ENCODE measurements around the gene KRTAP10-3. TPM values are rescaled to one million over a fixed set of nuclear protein-coding genes. Genes with fewer than 3 reads are reported as not detected.

KRTAP10-3 gene
- polyA plus RNA-seq, 1 of the 3 experiments (the other 2 are of a cell fraction) = not detected

DNA sequence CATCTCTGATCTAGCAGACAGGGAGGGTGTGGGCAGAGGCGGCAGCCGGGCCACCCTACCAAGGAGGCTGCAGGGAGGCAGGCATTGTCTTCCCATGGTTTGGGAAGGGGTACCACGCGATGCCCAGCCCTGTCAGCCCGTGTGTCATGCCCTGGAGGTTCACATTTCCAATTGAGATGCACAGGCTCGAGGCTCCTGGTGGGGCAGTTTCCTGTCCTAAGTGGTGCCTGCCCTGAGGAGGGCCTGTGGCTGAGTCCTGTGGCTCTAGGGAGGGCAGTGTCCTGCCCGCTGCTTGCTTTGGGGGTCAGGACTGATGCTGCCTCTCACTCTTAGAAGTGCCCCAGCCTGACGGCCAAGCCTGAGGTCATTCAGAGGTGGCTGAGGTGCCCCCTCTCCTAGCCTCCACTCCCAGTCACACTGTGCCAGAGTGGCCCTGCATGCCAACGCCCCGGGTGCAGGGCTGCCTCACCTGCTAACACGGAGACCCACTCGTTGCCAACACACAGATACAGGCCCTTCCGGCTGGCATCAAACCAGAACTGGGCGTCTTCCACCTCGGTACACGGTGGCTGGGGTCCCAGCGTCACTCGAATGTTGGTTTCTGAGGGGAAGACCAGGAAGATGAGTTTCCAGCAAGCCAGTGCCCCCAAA lies 30.5 kb downstream of the KRTAP10-3 start:
- H3F3A ChIP-seq (replicated peaks; ENCODE audit: insufficient read depth) = no peaks in the 10 kb centered on the region
- DNase-seq = no peak
- no peak overlapping the region for H2AFZ ChIP-seq (ENCODE audit: low read depth)
- H4K20me1 ChIP-seq (ENCODE audit: insufficient read depth) = no peaks in the 10 kb centered on the region
- POLR2A ChIA-PET = no interaction called here
- H3K9me3 ChIP-seq = no peaks in the 10 kb centered on the region
- TF ChIP-seq RCOR1 (IDR thresholded peaks at IDR 0.05; ENCODE audit: low read length) (no peak), YY1 (IDR thresholded peaks at IDR 0.05; ENCODE audit: low read depth) (no peak), TEAD4 (IDR thresholded peaks at IDR 0.05; ENCODE audit: borderline replicate concordance, insufficient read depth) (no peak), FOXJ3 (CRISPR knock-in tag; IDR thresholded peaks at IDR 0.05) (no peak), ELF1 (IDR thresholded peaks at IDR 0.05) (no peak), NFIC (IDR thresholded peaks at IDR 0.05; ENCODE audit: borderline replicate concordance) (no peak), RFX5 (IDR thresholded peaks at IDR 0.05; ENCODE audit: low read length) (no peak), POLR2AphosphoS5 (IDR thresholded peaks at IDR 0.05; ENCODE audit: low read depth, low read length) (no peak), EZH2phosphoT487 (IDR thresholded peaks at IDR 0.05; ENCODE audit: borderline replicate concordance, low read depth) (no peak), FOSL2 (IDR thresholded peaks at IDR 0.05; ENCODE audit: borderline replicate concordance, low read depth) (no peak), RXRA (IDR thresholded peaks at IDR 0.05; ENCODE audit: borderline replicate concordance, low read depth) (no peak)
- TF ChIP-seq, protein P1, sequence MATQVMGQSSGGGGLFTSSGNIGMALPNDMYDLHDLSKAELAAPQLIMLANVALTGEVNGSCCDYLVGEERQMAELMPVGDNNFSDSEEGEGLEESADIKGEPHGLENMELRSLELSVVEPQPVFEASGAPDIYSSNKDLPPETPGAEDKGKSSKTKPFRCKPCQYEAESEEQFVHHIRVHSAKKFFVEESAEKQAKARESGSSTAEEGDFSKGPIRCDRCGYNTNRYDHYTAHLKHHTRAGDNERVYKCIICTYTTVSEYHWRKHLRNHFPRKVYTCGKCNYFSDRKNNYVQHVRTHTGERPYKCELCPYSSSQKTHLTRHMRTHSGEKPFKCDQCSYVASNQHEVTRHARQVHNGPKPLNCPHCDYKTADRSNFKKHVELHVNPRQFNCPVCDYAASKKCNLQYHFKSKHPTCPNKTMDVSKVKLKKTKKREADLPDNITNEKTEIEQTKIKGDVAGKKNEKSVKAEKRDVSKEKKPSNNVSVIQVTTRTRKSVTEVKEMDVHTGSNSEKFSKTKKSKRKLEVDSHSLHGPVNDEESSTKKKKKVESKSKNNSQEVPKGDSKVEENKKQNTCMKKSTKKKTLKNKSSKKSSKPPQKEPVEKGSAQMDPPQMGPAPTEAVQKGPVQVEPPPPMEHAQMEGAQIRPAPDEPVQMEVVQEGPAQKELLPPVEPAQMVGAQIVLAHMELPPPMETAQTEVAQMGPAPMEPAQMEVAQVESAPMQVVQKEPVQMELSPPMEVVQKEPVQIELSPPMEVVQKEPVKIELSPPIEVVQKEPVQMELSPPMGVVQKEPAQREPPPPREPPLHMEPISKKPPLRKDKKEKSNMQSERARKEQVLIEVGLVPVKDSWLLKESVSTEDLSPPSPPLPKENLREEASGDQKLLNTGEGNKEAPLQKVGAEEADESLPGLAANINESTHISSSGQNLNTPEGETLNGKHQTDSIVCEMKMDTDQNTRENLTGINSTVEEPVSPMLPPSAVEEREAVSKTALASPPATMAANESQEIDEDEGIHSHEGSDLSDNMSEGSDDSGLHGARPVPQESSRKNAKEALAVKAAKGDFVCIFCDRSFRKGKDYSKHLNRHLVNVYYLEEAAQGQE (IDR thresholded peaks at IDR 0.05; ENCODE audit: low read depth, low read length) = no peak
- TF ChIP-seq, protein P2, sequence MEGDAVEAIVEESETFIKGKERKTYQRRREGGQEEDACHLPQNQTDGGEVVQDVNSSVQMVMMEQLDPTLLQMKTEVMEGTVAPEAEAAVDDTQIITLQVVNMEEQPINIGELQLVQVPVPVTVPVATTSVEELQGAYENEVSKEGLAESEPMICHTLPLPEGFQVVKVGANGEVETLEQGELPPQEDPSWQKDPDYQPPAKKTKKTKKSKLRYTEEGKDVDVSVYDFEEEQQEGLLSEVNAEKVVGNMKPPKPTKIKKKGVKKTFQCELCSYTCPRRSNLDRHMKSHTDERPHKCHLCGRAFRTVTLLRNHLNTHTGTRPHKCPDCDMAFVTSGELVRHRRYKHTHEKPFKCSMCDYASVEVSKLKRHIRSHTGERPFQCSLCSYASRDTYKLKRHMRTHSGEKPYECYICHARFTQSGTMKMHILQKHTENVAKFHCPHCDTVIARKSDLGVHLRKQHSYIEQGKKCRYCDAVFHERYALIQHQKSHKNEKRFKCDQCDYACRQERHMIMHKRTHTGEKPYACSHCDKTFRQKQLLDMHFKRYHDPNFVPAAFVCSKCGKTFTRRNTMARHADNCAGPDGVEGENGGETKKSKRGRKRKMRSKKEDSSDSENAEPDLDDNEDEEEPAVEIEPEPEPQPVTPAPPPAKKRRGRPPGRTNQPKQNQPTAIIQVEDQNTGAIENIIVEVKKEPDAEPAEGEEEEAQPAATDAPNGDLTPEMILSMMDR (IDR thresholded peaks at IDR 0.05) = no peak
- no peaks in the 10 kb centered on the region for H3K9me2 ChIP-seq
- no peak overlapping the region for H3K9ac ChIP-seq
- no peak overlapping the region for H3K4me3 ChIP-seq (ENCODE audit: low read depth in 2 of 2, low read length in 1 of 2)
- no peak overlapping the region for H3K27ac ChIP-seq (ENCODE audit: low read depth in 2 of 2, low read length in 1 of 2)
- peaks cover 29% of the 10 kb centered on the region; the same call in 1 of the 2 replicates for H3K27me3 ChIP-seq (ENCODE audit: insufficient read depth)
- H3K79me2 ChIP-seq (ENCODE audit: insufficient read depth) = no peaks in the 10 kb centered on the region
- no peaks in the 10 kb centered on the region for H3K36me3 ChIP-seq (replicated peaks in 1 of 2; ENCODE audit: control insufficient read depth in 1 of 2, insufficient read depth in 2 of 2, low read length in 1 of 2)
- CTCF ChIA-PET = no interaction called here
- no peaks in the 10 kb centered on the region; a peak in 1 of 4 replicates for H3K4me1 ChIP-seq (ENCODE audit: control insufficient read depth in 1 of 2, insufficient read depth in 2 of 2, low read depth in 1 of 2, low read length in 1 of 2)
- WGBS (ENCODE audit: low lambda C conversion rate) = 15% methylated on average over 8 of the region's 18 CpGs
- no peak overlapping the region for H3K4me2 ChIP-seq

Measured in SK-N-SH (cell line).